Thyroid gland (tissue), 4 donors: ENCODE measurements around the gene LRMDA.

Experiments used
- POLR2A ChIP-seq, 2 donors: fragments of 450-650 bp; IDR thresholded peaks; one replicate each; pipeline ENCODE4 v1.6.1; 2017; ENCODE audit warnings: antibody characterized with exemption in 2 of 2, mild to moderate bottlenecking in 2 of 2, moderate library complexity in 1 of 2
- TF ChIP-seq, protein P1 (sequence below), 6 experiments: fragments of 200-600 bp in 3 of 6; fragments of 450-650 bp in 3 of 6; sonication (generic) in 3 of 6; IDR thresholded peaks; one replicate each; pipeline ENCODE4 v1.5.1; 2016 to 2019; ENCODE audit warnings: antibody characterized with exemption in 6 of 6, mild to moderate bottlenecking in 2 of 6, inconsistent platforms in 1 of 6, moderate library complexity in 1 of 6

DNA sequence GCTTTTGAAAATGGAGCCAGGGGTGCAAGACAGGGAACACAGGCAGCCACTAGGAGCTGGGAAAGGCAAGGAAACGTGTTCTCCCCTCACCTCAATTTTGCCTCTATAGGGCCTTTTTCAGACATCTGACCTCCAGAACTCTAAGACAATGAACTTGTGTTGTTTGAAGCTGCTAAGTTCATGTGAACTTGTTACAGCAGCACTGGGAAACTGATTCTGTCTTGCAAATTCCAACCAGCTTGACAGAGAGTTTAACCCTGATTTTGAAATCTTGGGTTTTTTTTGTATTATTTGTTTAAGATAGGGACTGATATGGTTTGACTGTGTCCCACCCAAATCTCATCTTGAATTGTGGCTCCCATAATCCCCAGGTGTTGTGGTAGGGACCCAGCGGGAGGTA lies 852.9 kb downstream of the LRMDA start:
- TF ChIP-seq, protein P1, sequence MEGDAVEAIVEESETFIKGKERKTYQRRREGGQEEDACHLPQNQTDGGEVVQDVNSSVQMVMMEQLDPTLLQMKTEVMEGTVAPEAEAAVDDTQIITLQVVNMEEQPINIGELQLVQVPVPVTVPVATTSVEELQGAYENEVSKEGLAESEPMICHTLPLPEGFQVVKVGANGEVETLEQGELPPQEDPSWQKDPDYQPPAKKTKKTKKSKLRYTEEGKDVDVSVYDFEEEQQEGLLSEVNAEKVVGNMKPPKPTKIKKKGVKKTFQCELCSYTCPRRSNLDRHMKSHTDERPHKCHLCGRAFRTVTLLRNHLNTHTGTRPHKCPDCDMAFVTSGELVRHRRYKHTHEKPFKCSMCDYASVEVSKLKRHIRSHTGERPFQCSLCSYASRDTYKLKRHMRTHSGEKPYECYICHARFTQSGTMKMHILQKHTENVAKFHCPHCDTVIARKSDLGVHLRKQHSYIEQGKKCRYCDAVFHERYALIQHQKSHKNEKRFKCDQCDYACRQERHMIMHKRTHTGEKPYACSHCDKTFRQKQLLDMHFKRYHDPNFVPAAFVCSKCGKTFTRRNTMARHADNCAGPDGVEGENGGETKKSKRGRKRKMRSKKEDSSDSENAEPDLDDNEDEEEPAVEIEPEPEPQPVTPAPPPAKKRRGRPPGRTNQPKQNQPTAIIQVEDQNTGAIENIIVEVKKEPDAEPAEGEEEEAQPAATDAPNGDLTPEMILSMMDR (IDR thresholded peaks at IDR 0.05) = no peak
- TF ChIP-seq POLR2A (IDR thresholded peaks at IDR 0.05) = no peak
